ENCODE data around the gene MIGA1.

- TF ChIP-seq ZNF12 (CRISPR knock-in tag; IDR thresholded peaks at IDR 0.05): no peak
- TF ChIP-seq BHLHE40 (IDR thresholded peaks at IDR 0.05; ENCODE audit: low read length): no peak
- TF ChIP-seq RAD51 (IDR thresholded peaks at IDR 0.05; ENCODE audit: borderline replicate concordance, low read depth): no peak
- TF ChIP-seq EP300 (IDR thresholded peaks at IDR 0.05; ENCODE audit: low read length): no peak
- no peak for TF ChIP-seq NR2C2 (CRISPR knock-in tag; IDR thresholded peaks at IDR 0.05)
- TF ChIP-seq NR2C2 (tag; IDR thresholded peaks at IDR 0.05): no peak
- no peak for TF ChIP-seq RNF219 (CRISPR knock-in tag; IDR thresholded peaks at IDR 0.05)
- no peak for TF ChIP-seq ATF3 (IDR thresholded peaks at IDR 0.05)
- no peak for TF ChIP-seq ATF3 (CRISPR knock-in tag; conservative IDR thresholded peaks at IDR 0.05)
- no peak for TF ChIP-seq CTCF (IDR thresholded peaks at IDR 0.05 in 2 of 3, conservative IDR thresholded peaks at IDR 0.05 in 1 of 3; ENCODE audit: insufficient read depth in 2 of 3, low read depth in 1 of 3, low read length in 3 of 3)
Observed at GRCh38 chr1:77858725-77859124, 79.3 kb downstream of the MIGA1 start.

Measured in K562 (cell line).